AML-193 (cell line): ENCODE data around the gene LRRC72.

Source experiments
- DNase-seq, 2 experiments: peaks; one replicate each; lab custom pipeline; 2025; lab: John Stamatoyannopoulos, UW

LRRC72 gene

GRCh38 chr7:16626388-16626787 is 99.8 kb downstream of the LRRC72 start:
- no peak for DNase-seq

GRCh38 chr7:16627236-16627635 is 100.6 kb downstream of the LRRC72 start:
- no peak for DNase-seq

GRCh38 chr7:16630654-16631053 is 104.0 kb downstream of the LRRC72 start:
- DNase-seq, result no peak
